NT2/D1 (cell line): ENCODE data around the gene MTMR3.

Experiments used
- DNase-seq: peaks from one replicate; pipeline ENCODE4 v3.0.0-alpha.2; 2011; ENCODE audit warnings: low read depth, low spot score
- H3K27me3 ChIP-seq: 2 replicates; pipeline ENCODE4 v1.6.0; 2011; ENCODE audit warnings: mild to moderate bottlenecking; ENCODE audit not compliant: insufficient read length, insufficient read depth
- H3K36me3 ChIP-seq: 2 replicates; pipeline ENCODE4 v1.6.1; 2011; ENCODE audit warnings: mild to moderate bottlenecking, low read length, mixed read lengths; ENCODE audit not compliant: insufficient read depth, insufficient read length
- H3K4me1 ChIP-seq: 2 replicates; pipeline ENCODE4 v1.5.1; 2011; ENCODE audit not compliant: insufficient read depth, insufficient read length
- H3K4me3 ChIP-seq: 2 replicates; pipeline ENCODE4 v1.5.1; 2011; ENCODE audit warnings: low read depth; ENCODE audit not compliant: insufficient read length
- H3K9ac ChIP-seq: 2 replicates; pipeline ENCODE4 v1.6.0; 2011; ENCODE audit warnings: low read depth; ENCODE audit not compliant: insufficient read length
- H3K9me3 ChIP-seq: 2 replicates; pipeline ENCODE4 v1.5.1; 2011; ENCODE audit warnings: mild to moderate bottlenecking, low read length; ENCODE audit not compliant: insufficient read depth
- SUZ12 ChIP-seq: IDR thresholded peaks from 2 replicates; pipeline ENCODE4 v1.6.1; 2011; ENCODE audit not compliant: insufficient read length, insufficient read depth; ENCODE audit errors: extremely low read depth
- YY1 ChIP-seq: IDR thresholded peaks from 2 replicates; pipeline ENCODE4 v1.6.1; 2011; ENCODE audit not compliant: insufficient read length, insufficient read depth
- ZNF274 ChIP-seq: IDR thresholded peaks from 2 replicates; pipeline ENCODE4 v1.6.1; 2011; ENCODE audit warnings: mild to moderate bottlenecking, low read depth, low read length

Gene MTMR3

GRCh38 chr22:30023099-30023660 is 140.2 kb downstream of the MTMR3 start:
- Histone ChIP-seq H3K27me3 (no peaks in the 10 kb centered on the region), H3K4me1 (no peaks in the 10 kb centered on the region), H3K4me3 (no peak overlapping the region), H3K9me3 (no peaks in the 10 kb centered on the region), H3K9ac (no peak overlapping the region), H3K36me3 (peaks cover 84% of the 10 kb centered on the region)
- DNase-seq: no peak
- no peak for TF ChIP-seq SUZ12
- TF ChIP-seq ZNF274: no peak
- no peak for TF ChIP-seq YY1

GRCh38 chr22:30024231-30024630 is 141.3 kb downstream of the MTMR3 start:
- Histone ChIP-seq H3K4me3 (no peak overlapping the region), H3K36me3 (peaks cover 86% of the 10 kb centered on the region), H3K27me3 (no peaks in the 10 kb centered on the region), H3K9me3 (no peaks in the 10 kb centered on the region), H3K9ac (no peak overlapping the region), H3K4me1 (no peaks in the 10 kb centered on the region)
- TF ChIP-seq YY1 (no peak), ZNF274 (no peak), SUZ12 (no peak)
- no peak for DNase-seq

GRCh38 chr22:30025221-30025620 is 142.2 kb downstream of the MTMR3 start:
- no peaks in the 10 kb centered on the region for H3K27me3 ChIP-seq
- no peak for TF ChIP-seq YY1
- TF ChIP-seq SUZ12: no peak
- no peak for TF ChIP-seq ZNF274
- H3K36me3 ChIP-seq: peaks cover 76% of the 10 kb centered on the region
- no peaks in the 10 kb centered on the region for H3K9me3 ChIP-seq
- DNase-seq: no peak
- H3K4me1 ChIP-seq: no peaks in the 10 kb centered on the region
- no peak overlapping the region for H3K4me3 ChIP-seq
- H3K9ac ChIP-seq: no peak overlapping the region

DNA sequence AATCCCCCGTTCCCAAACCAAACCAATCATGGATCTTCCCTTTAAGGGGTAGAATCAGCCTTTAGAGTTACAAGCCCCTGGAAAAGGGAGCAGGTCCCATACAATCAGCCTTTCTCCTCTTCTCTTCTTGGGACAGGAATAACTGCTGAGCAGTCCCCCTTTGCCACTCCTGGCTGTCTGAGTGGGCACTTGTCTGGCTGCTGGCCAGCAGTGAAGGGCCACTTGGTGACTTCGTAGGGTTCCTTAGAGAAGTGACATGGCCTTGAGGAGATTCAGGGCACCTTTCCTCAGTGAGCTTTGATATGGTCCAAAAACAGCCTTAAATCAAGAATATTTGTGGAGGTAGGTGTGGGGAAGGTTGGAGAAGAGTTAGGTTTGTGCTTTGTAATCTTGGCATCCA is 143.8 kb downstream of the MTMR3 start:
- Histone ChIP-seq H3K9ac (no peak overlapping the region), H3K4me3 (no peak overlapping the region), H3K4me1 (no peaks in the 10 kb centered on the region), H3K36me3 (peaks cover 61% of the 10 kb centered on the region), H3K27me3 (no peaks in the 10 kb centered on the region), H3K9me3 (no peaks in the 10 kb centered on the region)
- TF ChIP-seq SUZ12 (no peak), ZNF274 (no peak), YY1 (no peak)
- no peak for DNase-seq

DNA sequence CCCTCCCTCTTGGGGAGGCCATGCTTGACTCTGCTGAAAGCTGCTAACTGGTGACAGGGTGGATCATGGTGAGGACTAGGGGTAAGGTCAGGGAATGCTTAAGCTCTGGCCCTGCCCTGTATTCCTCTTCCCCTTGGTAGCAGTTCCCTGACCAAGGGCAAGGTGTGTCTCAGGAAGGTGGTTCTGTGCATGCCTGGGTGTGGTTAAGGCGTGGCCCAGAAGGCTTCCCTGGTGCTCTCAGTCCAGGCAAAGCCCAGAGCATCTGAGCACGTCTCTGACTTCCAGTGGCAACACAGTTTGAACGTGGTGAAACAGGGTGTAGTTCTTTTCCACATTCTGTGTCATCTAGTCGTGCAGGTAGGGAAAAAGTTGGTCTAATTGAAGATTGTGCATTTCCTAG is 144.2 kb downstream of the MTMR3 start:
- DNase-seq: no peak
- no peak overlapping the region for H3K9ac ChIP-seq
- no peak overlapping the region for H3K4me3 ChIP-seq
- TF ChIP-seq YY1: no peak
- H3K27me3 ChIP-seq: no peaks in the 10 kb centered on the region
- H3K4me1 ChIP-seq: no peaks in the 10 kb centered on the region
- peaks cover 57% of the 10 kb centered on the region for H3K36me3 ChIP-seq
- H3K9me3 ChIP-seq: no peaks in the 10 kb centered on the region

- H3K9me3 ChIP-seq: no peaks in the 10 kb centered on the region
- H3K4me1 ChIP-seq: no peaks in the 10 kb centered on the region
- peaks cover 51% of the 10 kb centered on the region for H3K36me3 ChIP-seq
- H3K9ac ChIP-seq: no peak overlapping the region
- no peaks in the 10 kb centered on the region for H3K27me3 ChIP-seq
- no peak for DNase-seq
- no peak for TF ChIP-seq YY1
- no peak for TF ChIP-seq ZNF274
- TF ChIP-seq SUZ12: no peak
- no peak overlapping the region for H3K4me3 ChIP-seq
These were observed 144.8 kb downstream of the MTMR3 start for GRCh38 chr22:30027791-30028190.

- no peak for DNase-seq
- Histone ChIP-seq H3K9me3 (no peaks in the 10 kb centered on the region), H3K9ac (no peak overlapping the region), H3K4me3 (no peak overlapping the region), H3K4me1 (no peaks in the 10 kb centered on the region), H3K27me3 (no peaks in the 10 kb centered on the region), H3K36me3 (peaks cover 43% of the 10 kb centered on the region)
- no peak for TF ChIP-seq SUZ12
- no peak for TF ChIP-seq ZNF274
- no peak for TF ChIP-seq YY1
These were observed 145.8 kb downstream of the MTMR3 start for GRCh38 chr22:30028731-30029130.
